ENCODE measurements around the gene MDC1. TPM values are rescaled to one million over a fixed set of nuclear protein-coding genes. Genes with fewer than 3 reads are reported as not detected.
"Not testable (repeated sequence)": the region's sequence is repeated elsewhere in the genome, so short reads cannot be mapped to it uniquely, and the experiment has no call there.

MDC1 gene
- polyA plus RNA-seq, 5 donors = 38.7 to 55.3 (median 44.5) TPM

DNA sequence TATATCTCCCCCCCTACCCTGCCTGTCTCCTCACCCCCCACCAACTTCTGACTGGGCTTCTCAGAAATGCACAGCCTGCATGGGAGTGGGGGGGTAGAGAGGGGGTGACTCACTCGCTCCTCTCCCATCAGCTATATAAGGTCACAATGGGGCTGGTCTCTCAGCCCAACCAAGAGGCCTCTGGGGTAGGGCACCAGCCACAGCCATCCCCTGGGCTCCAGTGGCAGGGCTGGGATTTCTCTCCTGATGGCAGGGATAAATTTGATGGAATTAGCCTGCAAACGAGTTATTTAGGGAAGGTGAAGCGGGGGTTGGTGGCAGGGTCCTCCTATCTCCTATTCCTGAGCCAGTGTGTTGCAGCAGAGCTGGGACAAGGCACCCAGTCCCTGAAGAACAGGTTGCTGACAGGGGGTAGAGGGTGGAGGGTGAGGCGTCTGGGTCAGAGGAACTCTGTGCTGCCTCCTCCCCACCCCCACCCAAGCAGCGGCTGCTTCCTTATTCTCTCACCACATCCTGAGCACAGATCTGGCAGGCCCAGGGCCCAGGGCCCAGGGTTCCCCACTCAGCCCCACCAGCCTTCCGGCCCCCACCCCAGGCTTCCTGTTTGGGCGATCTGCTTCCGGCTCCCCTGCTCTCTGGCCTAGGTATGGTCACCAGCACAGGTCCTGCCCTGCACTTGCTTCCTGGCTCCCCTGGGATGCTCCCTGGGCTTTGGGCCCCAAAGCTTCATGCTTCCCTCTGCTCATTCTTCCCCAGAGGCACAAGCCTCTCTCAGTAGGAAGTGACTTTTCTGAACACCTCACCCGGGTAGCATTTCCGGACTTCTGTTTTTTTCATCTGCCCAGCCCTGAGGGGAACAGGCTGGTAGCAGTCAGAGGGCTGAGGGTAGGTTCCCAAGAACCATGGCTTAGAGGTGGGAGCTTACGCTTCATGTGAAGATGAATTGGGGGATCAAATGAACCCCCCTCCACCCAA is 34.7 kb downstream of the MDC1 start:
- peak; percentile 55 to 60 for DNase-seq

DNA sequence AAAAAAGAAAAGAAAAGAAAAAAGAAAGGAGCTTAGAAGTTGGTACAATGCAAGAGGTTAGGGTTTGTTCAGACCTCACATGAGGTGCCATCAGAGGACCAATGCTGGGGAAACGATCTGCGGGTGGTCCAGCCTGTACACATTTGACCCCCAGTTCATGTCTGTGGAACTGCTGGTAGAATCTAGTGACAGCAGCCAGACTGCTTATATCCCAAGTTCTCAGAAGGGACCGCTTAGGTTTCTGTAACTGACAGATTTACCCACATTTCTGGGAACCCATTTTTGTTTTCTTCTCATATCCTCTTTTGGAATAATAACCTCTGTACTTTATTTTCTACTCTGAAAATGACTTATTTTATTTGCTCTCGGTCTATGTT is 35.3 kb downstream of the MDC1 start:
- DNase-seq = no peak

DNA sequence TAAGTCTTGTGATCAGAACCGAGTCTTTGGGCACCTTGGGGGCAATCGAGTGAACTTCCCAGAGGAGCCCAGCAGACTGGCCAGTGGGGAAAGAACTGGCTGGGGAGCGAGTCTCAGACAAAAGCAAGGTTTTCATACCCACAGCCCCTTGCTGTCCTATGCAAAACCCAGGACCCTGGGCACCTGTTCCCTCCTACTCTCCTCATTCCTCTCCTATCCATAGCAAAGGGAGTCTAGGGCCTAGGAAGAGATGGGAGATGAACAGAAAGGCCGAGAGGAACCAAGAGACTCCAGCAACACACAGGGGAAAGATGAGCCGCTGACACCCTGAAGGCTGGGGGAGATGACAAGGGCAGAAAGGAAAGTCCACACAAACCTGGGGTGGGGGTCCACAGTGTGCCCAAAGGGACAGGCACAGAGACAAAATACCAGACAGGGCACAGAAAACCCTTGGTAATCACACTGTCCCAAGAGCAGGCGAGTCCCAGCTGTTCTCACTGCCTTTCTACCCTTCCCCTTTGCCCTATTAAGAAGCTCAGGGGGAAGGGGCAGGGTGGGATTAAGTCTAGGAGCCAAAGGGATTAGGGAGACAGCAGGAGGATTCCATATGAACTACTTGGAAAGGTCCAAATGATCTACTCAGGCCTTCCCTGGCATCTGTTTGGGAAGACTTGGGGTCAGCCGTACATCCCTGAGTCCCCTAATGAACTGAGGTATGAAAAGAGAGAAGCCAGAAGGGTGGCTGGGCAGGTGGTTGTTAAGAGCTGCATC is 37.1 kb downstream of the MDC1 start:
- no peak for DNase-seq

DNA sequence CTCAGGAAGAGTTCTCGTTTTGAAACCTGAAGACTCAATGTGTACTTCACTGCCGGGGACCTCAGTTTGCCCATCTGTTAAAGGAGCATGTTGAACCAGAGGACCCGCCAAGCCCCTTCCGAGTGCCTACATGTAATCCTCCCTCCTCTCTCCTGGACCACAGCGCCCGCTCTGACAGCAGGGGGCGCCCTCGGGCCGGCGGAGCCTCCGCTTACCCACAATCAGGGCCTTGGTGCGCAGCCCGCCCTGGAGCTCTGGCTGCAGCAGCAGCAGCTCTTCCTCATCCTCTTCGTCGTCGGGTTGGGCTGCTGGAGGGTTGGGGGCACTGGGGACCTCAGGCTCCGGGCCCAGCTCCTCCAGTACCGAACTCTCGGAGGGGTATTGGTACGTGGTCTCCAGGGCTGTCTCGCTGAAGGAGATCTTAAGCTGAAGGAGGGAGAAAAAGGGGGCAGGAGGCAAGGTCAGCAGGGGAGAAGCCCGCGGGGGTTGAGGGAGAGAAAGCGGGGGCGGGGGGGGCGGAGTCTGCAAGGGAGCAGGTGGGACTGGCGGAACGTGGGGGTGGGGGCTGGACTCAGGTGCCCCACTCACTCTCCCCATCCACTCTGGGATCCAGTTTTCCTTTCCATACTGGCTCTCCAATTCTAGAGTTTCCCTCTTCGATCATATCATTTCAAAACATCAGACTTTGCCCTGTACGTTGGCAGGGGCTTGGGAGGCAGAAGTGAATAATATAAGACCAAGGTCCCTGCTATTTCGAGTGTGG is 37.9 kb downstream of the MDC1 start:
- peak; percentile 64 to 68 for DNase-seq

DNA sequence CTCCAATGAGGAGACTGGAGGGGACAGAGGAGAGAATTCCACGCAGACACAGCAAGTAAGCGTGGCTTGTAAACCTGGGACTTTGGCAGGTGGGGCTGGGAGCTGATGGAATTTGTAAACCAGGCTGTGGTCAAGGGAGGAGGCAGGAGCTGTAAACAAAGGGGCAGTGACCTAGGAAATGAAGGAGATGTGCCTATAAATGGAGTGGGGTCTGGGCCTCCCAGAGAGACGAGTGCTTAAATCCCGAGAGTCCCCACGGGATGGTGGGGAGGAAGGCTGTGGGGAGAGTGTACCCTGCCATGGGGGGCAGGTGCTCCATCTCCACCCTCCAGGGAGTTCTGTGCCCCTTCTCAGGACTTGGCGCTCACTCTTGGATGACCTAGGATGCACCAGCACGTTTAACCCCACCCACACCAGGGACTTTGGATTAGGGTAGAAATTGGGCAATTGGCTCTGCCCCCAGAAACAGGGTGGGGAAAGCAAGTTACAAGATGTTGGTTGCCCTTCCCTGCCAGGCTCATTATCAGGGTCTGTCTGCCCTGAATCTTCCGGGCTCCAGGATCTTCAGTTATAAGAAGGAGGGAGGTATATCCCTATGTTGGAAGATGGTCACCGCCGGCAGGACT is 40.3 kb downstream of the MDC1 start:
- DNase-seq = no peak

DNA sequence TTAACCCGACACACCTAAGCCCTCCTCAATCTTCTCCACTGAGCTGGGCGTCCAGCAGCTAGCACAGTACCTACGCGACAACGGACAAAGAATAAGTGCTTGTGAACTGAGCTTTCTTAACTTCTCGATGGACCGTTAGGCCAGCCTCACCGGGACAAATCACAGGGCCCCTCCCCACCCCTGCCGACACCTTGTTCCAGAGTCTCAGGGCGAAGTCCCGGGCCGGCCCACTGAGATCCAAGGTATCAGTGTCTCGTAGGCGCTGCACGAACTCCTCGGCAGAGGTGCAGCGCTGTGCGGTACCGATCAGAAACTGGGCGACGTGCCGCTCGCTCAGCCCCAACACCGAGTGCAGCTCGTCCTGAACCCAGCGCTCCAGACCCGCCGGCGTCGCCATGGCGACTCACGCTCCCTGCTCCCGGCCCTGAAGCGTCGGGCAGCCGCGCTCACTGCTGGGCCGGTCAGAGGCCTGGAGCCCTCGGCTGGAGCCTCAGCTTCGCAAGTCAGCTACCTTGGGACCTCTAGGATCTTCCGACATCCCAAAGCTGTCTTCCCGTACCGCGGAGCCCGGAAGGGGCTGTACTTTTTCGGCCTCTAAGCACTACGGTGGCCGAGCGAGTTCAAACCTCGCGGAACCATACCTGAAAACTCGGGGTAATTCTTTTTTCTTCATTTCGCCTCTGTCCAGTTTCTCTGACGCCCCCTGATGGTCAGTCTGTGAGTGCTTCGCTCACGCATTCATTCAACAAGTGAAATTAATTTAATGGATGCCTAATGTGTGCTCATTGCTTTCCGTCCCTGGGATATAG is 44.4 kb downstream of the MDC1 start, which contains the start of gene DHX16:
DHX16 (minus strand) TSS at position 562 of the 809 bp plus-strand sequence; CDS start at position 397, 165 bp downstream.
- peak; percentile 94 to 95 for DNase-seq

DNA sequence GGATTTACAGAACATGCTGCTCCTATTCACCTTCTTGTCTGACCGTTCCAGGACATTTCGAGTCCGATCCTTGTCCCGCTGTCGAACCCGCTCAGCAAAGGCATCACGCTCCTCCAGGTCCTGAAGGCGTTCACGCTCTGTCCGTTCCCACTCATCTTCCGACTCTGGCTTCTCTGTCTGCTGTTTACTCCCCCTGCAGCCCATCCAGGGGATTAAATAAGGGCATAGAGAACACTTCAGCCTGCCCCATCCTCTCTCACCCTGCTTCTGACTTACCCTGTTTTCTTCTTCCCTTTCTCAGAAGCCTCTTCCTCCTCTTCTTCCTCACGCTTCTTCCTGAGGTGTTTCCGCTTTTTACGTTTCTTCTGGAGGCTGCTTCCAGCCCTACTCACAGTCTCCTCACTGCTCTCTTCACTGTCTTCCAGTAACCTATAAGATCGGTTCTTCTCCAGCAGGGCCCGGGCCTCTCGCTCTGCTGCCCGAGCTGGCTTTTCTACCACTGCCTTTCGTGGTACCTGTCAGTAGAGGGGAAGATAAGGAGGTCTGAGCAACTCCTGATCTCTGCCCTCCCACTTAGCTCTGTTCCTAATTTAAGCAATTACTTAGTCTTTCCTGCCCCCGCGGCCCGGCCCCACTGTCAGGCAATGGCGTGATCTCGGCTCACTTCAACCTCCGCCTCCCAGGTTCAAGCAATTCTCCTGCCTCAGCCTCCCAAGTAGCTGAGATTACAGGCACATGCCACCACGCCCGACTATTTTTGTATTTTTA is 46.1 kb downstream of the MDC1 start:
- DNase-seq = no peak

DNA sequence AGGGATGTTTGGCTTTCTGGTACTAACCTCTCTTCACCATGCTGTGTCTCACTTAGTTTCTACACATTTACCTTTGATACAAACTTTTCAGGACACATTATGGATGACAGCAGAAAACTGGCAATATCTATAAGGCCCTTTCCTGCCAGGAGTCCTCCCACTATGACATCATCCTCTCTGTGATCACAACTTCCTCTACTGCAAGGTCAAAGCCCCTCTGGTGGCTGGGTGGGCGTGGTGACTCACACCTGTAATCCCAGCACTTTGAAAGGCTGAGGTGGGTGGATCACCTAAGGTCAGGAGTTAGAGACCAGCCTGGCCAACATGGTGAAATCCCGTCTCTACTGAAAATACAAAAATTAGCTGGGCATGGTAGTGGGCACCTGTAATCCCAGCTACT is 50.8 kb downstream of the MDC1 start:
- not testable (repeated sequence) for DNase-seq

DNA sequence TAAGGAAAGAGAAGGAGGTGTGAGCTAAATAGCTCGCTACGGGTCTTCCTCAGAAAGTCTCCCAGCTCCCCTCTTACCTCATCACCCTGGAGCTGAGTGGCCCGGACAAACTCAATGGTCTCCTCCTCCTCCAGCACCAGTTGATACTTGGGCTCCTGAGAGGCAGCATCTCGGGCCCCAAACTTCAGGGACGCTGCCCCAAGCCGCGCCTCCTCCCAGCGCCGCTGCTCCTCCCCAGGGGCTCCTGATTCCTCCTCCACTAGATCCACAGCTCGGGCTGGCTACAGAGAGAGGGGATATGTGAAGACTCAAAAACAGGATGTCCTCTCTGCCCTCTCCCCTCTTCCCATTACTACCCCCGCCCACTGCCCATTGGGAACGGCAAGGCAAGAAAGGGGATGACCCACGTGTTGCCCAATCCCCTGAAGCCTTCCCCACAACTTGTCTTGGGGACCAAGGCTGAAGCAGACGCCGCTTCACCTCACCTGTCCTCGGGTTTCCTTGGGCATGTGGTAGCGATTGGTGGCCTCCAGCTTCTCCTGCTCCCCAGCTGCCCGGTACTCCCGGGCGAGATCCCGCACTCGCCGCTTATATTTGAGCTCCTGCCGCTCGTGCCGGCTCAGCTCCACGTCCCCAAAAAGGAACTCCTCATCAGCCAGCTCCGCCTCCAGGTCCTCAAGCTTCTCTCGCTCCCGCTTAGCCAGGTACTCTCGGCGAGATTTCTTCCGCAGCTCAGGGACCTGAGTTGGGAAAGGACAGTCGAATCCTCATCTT is 51.9 kb downstream of the MDC1 start:
- DNase-seq = no peak

DNA sequence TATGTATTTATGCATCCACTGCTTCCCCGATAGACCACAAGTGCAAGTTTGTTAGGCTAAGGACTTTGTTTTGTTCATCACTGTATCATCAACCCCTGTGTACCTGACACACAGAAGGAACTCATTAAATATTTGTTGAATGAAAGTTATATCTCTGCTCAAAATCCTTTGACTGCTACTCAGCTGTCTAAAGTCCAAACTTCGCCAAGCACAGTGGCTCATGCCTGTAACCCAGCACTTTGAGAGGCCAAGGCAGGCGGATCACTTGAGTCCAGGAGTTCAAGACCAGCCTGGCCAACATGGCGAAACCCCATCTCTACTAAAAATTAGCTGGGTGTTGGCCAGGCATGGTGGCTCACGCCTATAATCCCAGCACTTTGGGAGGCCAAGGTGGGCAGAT is 59.2 kb downstream of the MDC1 start:
- not testable (repeated sequence) for DNase-seq

DNA sequence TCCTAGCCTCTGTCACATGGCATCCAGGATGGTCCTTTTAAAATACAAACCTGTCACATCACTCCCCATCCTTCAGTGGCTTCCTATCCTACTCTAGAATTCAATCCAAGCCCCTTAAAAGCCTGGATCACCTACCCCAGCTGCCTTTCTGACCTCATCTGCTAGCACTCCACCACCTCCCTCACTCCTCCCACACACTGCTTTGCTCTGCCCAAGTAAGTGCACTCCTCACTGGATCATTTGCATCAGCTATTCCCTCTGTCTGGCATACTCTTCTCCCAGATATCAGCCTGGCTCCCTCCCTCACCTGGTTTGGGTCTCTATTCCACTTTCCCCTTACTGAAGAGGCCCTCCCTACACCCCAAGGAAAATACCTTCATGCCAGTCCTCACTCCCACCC is 59.6 kb downstream of the MDC1 start:
- no peak for DNase-seq

DNA sequence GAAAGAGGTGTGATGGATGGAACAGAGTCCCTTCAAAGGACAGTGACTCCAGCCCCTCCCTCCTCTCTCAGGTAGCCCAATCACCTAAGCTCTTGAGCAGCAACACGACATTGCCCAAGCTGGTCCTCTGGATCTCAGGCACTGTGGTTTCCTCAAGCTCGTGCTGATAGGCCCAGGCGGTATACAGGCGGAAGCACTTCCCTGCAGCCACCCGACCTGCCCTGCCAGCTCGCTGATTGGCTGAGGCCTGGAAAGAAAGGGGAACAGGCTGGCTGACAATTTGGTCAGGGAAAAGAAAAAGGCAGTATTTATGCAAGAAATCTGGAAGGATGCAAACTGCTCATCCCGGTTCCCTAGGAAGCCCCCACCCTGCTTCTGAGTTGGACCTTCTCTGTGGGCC is 60.6 kb downstream of the MDC1 start:
- no peak for DNase-seq

DNA sequence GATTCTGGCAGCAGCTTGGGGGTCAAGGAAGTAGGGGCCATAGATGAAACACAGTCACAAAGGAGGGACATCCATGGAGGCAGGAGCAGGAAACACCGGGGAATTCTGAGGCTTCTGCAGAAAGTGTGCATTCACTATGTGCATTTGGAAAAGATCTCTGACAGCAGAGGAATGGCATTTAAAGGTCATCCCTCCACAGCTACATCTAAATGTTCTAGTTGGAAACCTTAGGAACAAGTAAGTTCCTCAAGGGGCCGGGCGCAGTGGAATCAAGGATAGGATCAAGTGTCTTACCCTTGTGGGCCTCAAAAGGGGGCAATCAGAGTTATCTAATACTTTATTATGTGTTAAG is 61.4 kb downstream of the MDC1 start:
- DNase-seq = no peak

DNA sequence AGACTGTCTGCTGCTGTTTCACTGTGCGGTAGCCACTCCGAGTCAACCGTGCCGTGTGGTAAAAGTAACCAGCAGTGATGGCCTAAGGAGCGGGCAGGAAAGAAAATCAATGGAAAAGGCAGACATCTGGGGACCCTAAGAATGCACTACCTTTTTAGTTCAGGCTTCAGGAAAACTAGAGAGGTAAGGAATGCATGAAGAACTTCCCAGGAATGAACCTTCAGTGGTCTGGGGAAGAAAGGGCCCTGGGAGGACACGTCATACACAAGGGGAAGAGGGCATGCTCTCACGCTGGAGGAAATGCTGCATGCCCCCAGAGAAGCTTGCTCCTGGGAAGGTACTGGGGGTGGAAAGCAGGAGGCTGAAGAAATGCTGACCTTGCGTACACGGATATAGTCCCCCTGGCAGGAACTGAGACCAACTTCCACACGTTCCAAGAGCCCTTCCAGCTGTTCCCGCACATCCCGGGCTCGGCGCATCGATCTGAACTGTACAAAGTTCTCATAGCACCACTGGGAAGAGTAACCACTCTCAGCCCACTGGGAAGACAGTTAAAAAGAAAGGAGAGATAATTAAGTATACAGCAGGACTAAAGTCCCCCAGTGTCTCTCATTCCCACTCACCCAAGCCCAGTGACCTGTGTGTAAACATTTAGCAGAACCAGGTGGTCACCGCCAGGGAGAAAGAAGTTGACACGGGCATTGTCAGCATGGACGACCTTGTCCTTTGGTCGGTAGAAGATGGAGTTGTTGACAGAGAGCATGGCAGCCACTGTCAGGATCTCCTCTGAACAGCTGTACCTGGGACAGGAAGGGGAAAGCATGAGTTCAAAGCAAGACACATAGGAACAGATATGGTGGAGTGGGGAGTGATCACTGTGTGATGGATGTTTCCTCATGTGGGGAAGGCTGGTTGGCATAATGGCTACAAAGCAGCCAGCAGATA is 62.0 kb downstream of the MDC1 start:
- no peak for DNase-seq

DNA sequence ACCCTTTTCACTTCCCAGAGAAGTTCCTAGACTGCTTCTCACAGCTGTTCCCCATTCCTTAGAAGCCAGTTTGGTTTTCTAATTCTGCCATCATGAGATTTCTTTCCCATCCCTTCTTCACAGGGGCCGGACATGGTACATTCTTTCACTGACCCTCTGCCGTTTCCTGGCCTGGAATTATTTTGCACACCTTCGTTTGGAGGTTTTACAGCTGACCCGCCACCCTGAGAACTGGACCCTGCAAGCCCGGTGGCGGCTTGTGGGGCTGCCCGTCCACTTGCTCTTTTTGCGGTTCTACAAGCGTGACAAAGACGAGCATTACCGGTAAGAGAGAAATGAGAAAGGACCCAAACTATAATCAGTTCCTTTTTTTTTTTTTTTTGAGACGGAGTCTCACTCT is 65.9 kb downstream of the MDC1 start:
- no peak for DNase-seq

All from right lung (tissue), 5 donors.